ENCODE data around the gene KIF26A. TPM values are rescaled to one million over a fixed set of nuclear protein-coding genes. Genes with fewer than 3 reads are reported as not detected.

The KIF26A gene
- total RNA-seq, 4 donors from 2014 or later, result 0.59 to 3.3 (median 1.5) TPM

DNA sequence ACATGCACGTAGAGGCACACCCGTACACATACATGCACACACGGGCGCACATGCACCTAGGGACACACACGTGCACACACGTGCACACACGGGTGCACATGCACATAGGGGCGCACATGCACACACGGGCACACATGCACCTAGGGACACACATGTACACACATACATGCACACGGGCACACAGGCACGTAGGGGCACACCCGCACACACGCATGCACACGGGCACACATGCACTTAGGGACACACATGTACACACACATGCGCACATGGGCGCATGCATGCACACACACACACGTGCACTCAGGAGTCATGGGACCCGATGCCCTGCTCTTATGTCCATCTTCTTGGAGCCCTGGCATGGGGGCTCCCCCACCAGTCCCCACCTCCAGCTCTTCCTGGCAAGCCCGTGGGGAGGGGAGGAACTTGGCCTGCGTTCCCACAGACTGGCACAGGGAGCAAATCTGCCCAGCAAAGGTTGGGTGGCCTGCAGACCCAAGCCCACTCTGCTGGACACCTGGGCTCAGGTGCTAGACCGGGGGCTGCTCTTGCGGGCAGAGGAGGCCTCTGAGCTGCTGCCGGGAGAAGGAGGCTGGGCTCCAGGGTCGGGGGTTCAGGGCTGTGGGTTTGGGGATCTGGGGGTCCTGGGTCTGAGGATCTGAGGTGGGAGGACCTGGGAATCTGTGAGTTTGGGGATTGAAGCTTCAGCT lies 51.4 kb downstream of the KIF26A start:
- Histone ChIP-seq H3K27ac (no peak overlapping the region), H3K9me3 (no peaks in the 10 kb centered on the region), H3K27me3 (peaks cover 0 to 16% (median 8%) of the 10 kb centered on the region in 3 donors), H3K4me1 (no peaks in the 10 kb centered on the region), H3K4me3 (no peak overlapping the region), H3K36me3 (no peaks in the 10 kb centered on the region)
- no peak for ATAC-seq
- no peak for TF ChIP-seq POLR2A (IDR thresholded peaks at IDR 0.05)
- TF ChIP-seq, protein P1, sequence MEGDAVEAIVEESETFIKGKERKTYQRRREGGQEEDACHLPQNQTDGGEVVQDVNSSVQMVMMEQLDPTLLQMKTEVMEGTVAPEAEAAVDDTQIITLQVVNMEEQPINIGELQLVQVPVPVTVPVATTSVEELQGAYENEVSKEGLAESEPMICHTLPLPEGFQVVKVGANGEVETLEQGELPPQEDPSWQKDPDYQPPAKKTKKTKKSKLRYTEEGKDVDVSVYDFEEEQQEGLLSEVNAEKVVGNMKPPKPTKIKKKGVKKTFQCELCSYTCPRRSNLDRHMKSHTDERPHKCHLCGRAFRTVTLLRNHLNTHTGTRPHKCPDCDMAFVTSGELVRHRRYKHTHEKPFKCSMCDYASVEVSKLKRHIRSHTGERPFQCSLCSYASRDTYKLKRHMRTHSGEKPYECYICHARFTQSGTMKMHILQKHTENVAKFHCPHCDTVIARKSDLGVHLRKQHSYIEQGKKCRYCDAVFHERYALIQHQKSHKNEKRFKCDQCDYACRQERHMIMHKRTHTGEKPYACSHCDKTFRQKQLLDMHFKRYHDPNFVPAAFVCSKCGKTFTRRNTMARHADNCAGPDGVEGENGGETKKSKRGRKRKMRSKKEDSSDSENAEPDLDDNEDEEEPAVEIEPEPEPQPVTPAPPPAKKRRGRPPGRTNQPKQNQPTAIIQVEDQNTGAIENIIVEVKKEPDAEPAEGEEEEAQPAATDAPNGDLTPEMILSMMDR (IDR thresholded peaks at IDR 0.05 in 4 of 5, conservative IDR thresholded peaks at IDR 0.05 in 1 of 5), result no peak
- in situ Hi-C loops (cut with MboI; ENCODE audit: low sequenced_read_pairs in 4 of 4), result no loop called here
- intact Hi-C loops (cut with DNase I; ENCODE audit: low total_unique reads), result no loop called here
- DNase-seq, result no peak

DNA sequence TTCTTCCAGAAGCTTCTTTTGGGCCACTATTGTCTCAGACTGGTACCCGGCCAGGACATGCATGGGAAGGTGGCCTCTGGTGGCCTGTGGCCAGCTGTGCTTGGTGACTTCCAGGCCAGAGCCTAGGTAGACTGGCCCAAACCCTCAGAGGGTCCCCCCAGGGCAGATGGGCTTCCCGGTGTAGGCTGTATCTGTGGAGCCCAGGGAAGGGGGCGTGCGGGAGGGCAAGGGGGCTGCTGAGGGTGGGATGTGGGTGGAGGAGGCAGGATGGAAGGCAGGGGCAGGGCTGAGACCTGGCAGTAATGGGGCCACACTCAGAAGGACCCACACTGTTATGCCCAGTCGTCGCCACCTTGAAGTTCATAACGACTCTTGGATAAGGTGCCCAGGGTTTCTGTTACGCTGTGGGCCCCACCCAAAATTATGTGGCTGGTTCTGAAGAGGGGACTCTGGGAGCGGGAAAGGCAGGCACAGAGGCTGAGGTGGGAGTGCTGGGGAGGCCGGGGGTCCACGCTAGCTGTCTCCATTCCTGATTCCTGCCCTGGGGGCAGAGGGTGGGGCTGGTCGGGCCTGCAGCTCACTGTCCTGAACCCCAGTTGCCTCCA lies 52.1 kb downstream of the KIF26A start:
- Histone ChIP-seq H3K4me3 (no peak overlapping the region), H3K9me3 (no peaks in the 10 kb centered on the region), H3K4me1 (no peaks in the 10 kb centered on the region), H3K36me3 (no peaks in the 10 kb centered on the region), H3K27me3 (peaks cover 0 to 16% (median 8%) of the 10 kb centered on the region in 3 donors), H3K27ac (no peak overlapping the region)
- in situ Hi-C loops (cut with MboI; ENCODE audit: low sequenced_read_pairs in 4 of 4), result no loop called here
- ATAC-seq (no peak), DNase-seq (no peak)
- intact Hi-C loops (cut with DNase I; ENCODE audit: low total_unique reads), result no loop called here
- TF ChIP-seq, protein P1 (IDR thresholded peaks at IDR 0.05 in 4 of 5, conservative IDR thresholded peaks at IDR 0.05 in 1 of 5), result no peak
- no peak for TF ChIP-seq POLR2A (IDR thresholded peaks at IDR 0.05)

DNA sequence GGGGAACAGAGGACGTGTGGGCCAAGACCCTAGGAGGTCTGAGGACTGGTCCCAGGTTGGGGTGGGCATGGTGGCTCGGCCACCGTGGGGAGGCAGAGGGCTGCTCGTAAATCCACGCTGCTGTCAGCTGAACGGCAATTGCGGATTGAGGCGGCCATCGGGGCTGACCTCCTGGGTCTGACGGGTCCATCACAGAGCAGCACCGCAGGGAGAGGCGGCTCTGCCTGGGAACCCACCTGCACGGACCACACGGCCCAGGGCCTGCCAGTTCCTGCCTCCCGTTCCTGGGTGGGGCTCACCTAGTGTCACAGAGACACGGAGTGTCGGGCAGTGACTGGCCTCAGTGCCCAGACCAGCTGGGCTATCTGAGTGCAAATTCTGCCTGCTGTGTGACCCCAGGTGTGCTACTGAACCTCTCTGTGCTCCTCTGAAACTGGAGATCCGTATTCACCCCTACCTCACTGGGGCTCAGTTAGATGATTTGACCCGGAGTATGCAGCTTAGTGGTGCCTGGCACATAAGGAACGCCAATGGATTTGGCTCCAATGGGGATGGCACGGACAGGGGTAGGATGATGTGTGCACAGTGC lies 53.1 kb downstream of the KIF26A start:
- Histone ChIP-seq H3K9me3 (no peaks in the 10 kb centered on the region), H3K27ac (no peak overlapping the region), H3K4me3 (no peak overlapping the region), H3K27me3 (peaks cover 0 to 16% (median 8%) of the 10 kb centered on the region in 3 donors), H3K36me3 (no peaks in the 10 kb centered on the region), H3K4me1 (no peaks in the 10 kb centered on the region)
- DNase-seq (no peak), ATAC-seq (no peak)
- intact Hi-C loops (cut with DNase I; ENCODE audit: low total_unique reads), result no loop called here
- in situ Hi-C loops (cut with MboI; ENCODE audit: low sequenced_read_pairs in 4 of 4), result no loop called here
- TF ChIP-seq, protein P1 (IDR thresholded peaks at IDR 0.05 in 4 of 5, conservative IDR thresholded peaks at IDR 0.05 in 1 of 5), result no peak
- TF ChIP-seq POLR2A (IDR thresholded peaks at IDR 0.05), result no peak

DNA sequence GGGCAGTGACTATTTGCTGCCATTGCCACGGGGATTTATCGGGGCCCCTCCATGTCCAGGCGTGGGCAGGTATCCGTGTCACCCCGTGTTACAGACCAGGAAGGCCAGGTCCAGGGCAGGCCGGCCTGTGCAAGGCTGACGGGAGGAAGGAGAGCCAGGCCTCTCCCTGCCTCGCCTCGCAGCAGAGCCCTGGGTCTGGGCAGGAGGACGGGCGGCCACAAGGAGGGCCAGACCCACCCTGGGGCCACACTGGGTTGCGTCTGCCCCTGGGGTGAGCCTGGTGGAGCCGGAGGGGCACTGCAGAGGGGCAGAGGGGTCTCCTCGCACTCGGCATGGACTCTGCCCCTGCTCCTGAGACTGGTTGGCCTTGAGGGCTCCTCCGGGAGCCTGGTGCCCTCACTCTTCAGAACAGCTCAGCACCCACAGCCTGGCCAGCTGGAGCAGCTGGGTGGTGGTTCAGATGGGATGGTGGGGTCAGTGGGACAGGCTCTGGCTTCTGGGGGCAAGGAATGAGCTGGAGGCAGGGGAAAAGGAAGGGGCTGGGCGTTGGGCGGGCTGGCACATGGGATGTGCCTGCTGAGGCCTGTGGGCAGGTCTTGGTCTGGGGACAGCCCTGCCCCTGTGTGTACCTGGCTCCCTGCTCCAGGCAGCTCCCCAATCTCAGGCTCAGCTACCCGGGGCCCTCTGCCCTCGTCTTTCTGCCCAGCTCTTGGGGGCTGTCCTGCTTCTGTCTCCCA lies 53.9 kb downstream of the KIF26A start:
- no peak for TF ChIP-seq POLR2A (IDR thresholded peaks at IDR 0.05)
- TF ChIP-seq, protein P1 (IDR thresholded peaks at IDR 0.05 in 4 of 5, conservative IDR thresholded peaks at IDR 0.05 in 1 of 5), result no peak
- Histone ChIP-seq H3K9me3 (no peaks in the 10 kb centered on the region), H3K36me3 (no peaks in the 10 kb centered on the region), H3K4me1 (no peaks in the 10 kb centered on the region), H3K4me3 (no peak overlapping the region), H3K27ac (no peak overlapping the region), H3K27me3 (peaks cover 0 to 11% (median 8%) of the 10 kb centered on the region in 3 donors)
- in situ Hi-C loops (cut with MboI; ENCODE audit: low sequenced_read_pairs in 4 of 4), result no loop called here
- intact Hi-C loops (cut with DNase I; ENCODE audit: low total_unique reads), result no loop called here
- ATAC-seq, result no peak
- no peak for DNase-seq
